Measurements from ENCODE around the gene SCAANT1.

The SCAANT1 gene

DNA sequence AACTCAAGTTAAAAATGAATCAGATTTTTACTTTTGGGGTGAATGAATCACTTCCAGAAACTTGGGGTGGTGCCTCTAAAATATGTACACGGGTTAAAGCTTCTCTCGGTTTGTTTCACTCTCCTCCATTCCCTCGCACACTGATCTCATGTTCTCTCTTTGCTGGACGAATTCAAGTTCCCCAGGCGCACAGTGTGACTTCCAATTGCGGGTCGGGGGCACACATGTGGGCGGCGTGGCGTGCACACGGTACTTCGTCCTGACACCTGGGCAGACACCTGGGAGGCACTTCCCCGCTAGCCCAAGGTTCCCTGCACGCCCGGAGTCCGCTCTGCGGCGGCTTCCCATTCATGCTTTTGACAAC is 692 bp downstream of the SCAANT1 start:
- H3K27ac ChIP-seq (ENCODE audit: low read depth, low read length), result peak overlapping the region; percentile 89
- no peaks in the 10 kb centered on the region for H3K9me3 ChIP-seq (ENCODE audit: control insufficient read depth, insufficient read depth, low read length)
- H3K4me1 ChIP-seq (ENCODE audit: control insufficient read depth, insufficient read depth, low read length), result peaks cover 23% of the 10 kb centered on the region; the same call in 1 of the 2 replicates
- peak overlapping the region; percentile 71 for H3K4me3 ChIP-seq (ENCODE audit: low read depth, low read length)
- H3K36me3 ChIP-seq (ENCODE audit: control insufficient read depth, insufficient read depth, low read length), result peaks cover 13% of the 10 kb centered on the region
- H3K27me3 ChIP-seq (ENCODE audit: control insufficient read depth, insufficient read depth, low read length), result peaks cover 6% of the 10 kb centered on the region; the same call in 1 of the 2 replicates
- H3K9ac ChIP-seq (ENCODE audit: low read depth, low read length), result peak overlapping the region; percentile 76; the same call in 1 of the 2 replicates

DNA sequence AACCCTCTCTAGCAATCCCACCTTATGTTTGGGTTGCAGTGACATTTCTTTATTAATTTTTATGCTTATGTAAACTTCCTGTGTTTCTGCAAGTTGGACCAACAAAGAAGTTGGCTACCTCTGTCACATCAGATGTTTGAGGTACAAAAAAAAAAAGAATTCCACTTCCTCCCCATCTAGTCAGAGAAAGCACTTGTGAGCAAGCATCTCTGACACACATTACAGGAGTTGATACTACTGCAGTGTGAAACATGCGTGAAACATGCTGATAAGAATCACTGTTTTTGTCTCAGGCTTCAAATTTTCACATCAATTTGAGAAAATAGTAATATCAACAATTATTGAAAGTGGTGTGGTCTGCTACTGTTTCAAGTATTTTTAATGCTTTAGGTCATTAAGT is 1.3 kb downstream of the SCAANT1 start:
- H3K9ac ChIP-seq (ENCODE audit: low read depth, low read length), result no peak overlapping the region
- H3K36me3 ChIP-seq (ENCODE audit: control insufficient read depth, insufficient read depth, low read length), result peaks cover 7% of the 10 kb centered on the region
- no peak overlapping the region for H3K27ac ChIP-seq (ENCODE audit: low read depth, low read length)
- peaks cover 23% of the 10 kb centered on the region; the same call in 1 of the 2 replicates for H3K4me1 ChIP-seq (ENCODE audit: control insufficient read depth, insufficient read depth, low read length)
- peak overlapping the region; percentile 71 for H3K4me3 ChIP-seq (ENCODE audit: low read depth, low read length)
- no peaks in the 10 kb centered on the region for H3K9me3 ChIP-seq (ENCODE audit: control insufficient read depth, insufficient read depth, low read length)
- H3K27me3 ChIP-seq (ENCODE audit: control insufficient read depth, insufficient read depth, low read length), result peaks cover 6% of the 10 kb centered on the region; the same call in 1 of the 2 replicates

DNA sequence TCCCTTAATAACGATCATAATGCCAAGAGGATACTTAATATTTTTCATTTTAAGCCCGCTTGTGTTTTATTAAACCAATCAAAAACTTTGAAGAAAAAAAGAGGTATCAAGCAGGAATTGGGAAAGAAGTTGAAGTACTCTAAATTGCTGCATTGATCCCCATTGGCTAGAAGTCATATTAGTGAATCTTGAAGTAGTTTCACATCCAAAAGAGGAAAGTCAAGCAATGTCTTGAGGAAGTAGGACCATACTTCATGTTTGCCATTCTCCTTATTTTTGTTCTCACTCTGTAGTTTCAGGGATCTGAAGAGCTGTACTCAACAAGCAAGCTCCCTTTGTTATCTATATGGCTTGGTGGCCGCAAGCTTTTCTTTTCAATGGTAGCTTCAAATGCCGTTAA is 2.2 kb downstream of the SCAANT1 start:
- Histone ChIP-seq H3K9me3 (ENCODE audit: control insufficient read depth, insufficient read depth, low read length) (no peaks in the 10 kb centered on the region), H3K36me3 (ENCODE audit: control insufficient read depth, insufficient read depth, low read length) (peaks cover 3% of the 10 kb centered on the region; the same call in 1 of the 2 replicates), H3K27ac (ENCODE audit: low read depth, low read length) (no peak overlapping the region), H3K4me3 (ENCODE audit: low read depth, low read length) (no peak overlapping the region), H3K4me1 (ENCODE audit: control insufficient read depth, insufficient read depth, low read length) (peaks cover 23% of the 10 kb centered on the region; the same call in 1 of the 2 replicates), H3K9ac (ENCODE audit: low read depth, low read length) (no peak overlapping the region), H3K27me3 (ENCODE audit: control insufficient read depth, insufficient read depth, low read length) (peaks cover 6% of the 10 kb centered on the region; the same call in 1 of the 2 replicates)

DNA sequence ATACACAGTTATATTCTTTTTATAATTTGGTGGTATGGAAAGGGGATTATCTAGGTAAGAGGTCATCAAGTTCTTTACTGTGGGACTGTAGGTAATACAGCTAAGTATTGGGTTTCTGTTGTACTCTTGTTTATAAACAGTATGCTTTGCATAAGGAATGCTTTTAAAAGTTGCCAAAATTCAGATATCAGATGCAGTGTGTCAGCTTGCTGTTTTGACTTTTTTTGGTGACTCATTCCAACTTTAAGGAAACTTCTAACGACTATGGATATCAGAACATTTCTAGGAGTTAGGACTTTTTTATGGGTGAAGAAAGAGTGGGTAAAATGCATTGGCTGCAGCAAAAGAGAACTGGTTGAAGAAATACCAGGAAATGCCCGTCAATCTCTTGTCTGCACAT is 2.8 kb downstream of the SCAANT1 start:
- Histone ChIP-seq H3K27me3 (ENCODE audit: control insufficient read depth, insufficient read depth, low read length) (peaks cover 6% of the 10 kb centered on the region; the same call in 1 of the 2 replicates), H3K4me1 (ENCODE audit: control insufficient read depth, insufficient read depth, low read length) (peaks cover 23% of the 10 kb centered on the region; the same call in 1 of the 2 replicates), H3K27ac (ENCODE audit: low read depth, low read length) (no peak overlapping the region), H3K36me3 (ENCODE audit: control insufficient read depth, insufficient read depth, low read length) (no peaks in the 10 kb centered on the region; the same call in 1 of the 2 replicates), H3K9me3 (ENCODE audit: control insufficient read depth, insufficient read depth, low read length) (no peaks in the 10 kb centered on the region), H3K4me3 (ENCODE audit: low read depth, low read length) (no peak overlapping the region), H3K9ac (ENCODE audit: low read depth, low read length) (no peak overlapping the region)

DNA sequence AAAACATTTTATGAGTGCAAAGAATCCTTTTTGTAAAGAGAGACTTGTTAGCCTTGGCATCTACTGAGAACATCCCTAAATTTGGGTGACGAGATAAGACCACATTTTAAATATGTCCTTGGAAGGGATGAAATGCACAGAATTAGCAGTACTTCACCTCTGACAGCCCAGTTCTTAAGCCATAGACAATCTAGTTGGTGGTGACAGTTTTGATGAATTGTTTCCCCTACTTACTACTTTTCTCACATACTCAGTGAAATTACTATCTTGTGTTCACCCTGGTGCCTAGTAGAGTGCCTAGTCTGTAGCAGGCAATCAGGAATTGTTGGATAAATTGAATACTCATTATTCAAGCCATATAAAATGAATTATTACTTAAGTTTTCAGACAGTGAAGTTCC is 3.4 kb downstream of the SCAANT1 start:
- H3K36me3 ChIP-seq (ENCODE audit: control insufficient read depth, insufficient read depth, low read length), result no peaks in the 10 kb centered on the region; the same call in 1 of the 2 replicates
- no peaks in the 10 kb centered on the region for H3K9me3 ChIP-seq (ENCODE audit: control insufficient read depth, insufficient read depth, low read length)
- H3K4me1 ChIP-seq (ENCODE audit: control insufficient read depth, insufficient read depth, low read length), result peaks cover 20% of the 10 kb centered on the region; the same call in 1 of the 2 replicates
- no peak overlapping the region for H3K9ac ChIP-seq (ENCODE audit: low read depth, low read length)
- H3K27me3 ChIP-seq (ENCODE audit: control insufficient read depth, insufficient read depth, low read length), result peaks cover 3% of the 10 kb centered on the region; the same call in 1 of the 2 replicates
- no peak overlapping the region for H3K4me3 ChIP-seq (ENCODE audit: low read depth, low read length)
- H3K27ac ChIP-seq (ENCODE audit: low read depth, low read length), result no peak overlapping the region

DNA sequence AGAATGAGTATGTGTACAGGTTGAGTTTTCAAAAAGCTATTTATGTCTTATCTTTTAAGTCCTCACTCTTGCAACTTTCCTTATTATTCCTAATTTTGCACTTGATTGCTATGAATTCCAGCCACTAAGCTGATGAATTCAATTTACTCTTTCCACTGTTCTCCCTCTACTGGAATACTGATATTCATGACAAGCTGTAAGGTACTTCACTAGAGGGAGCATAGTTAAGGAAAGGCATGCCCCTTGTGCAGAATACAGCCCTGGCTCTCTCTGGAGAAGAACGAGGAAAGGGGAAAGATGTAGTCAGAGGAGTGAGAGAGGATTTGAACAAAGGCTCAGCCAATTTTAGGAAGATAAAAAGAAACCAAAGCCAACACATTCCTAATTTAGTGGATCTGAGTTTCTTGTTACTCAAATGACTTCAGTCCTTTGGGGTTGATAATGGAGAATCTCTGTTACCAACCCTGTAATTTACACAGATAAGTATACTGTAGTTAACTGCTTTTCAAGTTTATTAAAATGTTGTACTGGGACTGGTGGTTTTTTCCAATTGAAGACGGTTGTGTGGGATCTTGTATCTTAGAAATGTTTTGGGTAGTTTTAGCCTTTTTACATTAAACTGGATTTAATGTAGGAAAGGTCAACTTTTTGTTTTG is 4.0 kb downstream of the SCAANT1 start:
- peaks cover 15% of the 10 kb centered on the region; the same call in 1 of the 2 replicates for H3K4me1 ChIP-seq (ENCODE audit: control insufficient read depth, insufficient read depth, low read length)
- H3K27ac ChIP-seq (ENCODE audit: low read depth, low read length), result no peak overlapping the region
- H3K4me3 ChIP-seq (ENCODE audit: low read depth, low read length), result no peak overlapping the region
- no peaks in the 10 kb centered on the region for H3K9me3 ChIP-seq (ENCODE audit: control insufficient read depth, insufficient read depth, low read length)
- H3K9ac ChIP-seq (ENCODE audit: low read depth, low read length), result no peak overlapping the region
- H3K36me3 ChIP-seq (ENCODE audit: control insufficient read depth, insufficient read depth, low read length), result no peaks in the 10 kb centered on the region; the same call in 1 of the 2 replicates
- H3K27me3 ChIP-seq (ENCODE audit: control insufficient read depth, insufficient read depth, low read length), result no peaks in the 10 kb centered on the region

DNA sequence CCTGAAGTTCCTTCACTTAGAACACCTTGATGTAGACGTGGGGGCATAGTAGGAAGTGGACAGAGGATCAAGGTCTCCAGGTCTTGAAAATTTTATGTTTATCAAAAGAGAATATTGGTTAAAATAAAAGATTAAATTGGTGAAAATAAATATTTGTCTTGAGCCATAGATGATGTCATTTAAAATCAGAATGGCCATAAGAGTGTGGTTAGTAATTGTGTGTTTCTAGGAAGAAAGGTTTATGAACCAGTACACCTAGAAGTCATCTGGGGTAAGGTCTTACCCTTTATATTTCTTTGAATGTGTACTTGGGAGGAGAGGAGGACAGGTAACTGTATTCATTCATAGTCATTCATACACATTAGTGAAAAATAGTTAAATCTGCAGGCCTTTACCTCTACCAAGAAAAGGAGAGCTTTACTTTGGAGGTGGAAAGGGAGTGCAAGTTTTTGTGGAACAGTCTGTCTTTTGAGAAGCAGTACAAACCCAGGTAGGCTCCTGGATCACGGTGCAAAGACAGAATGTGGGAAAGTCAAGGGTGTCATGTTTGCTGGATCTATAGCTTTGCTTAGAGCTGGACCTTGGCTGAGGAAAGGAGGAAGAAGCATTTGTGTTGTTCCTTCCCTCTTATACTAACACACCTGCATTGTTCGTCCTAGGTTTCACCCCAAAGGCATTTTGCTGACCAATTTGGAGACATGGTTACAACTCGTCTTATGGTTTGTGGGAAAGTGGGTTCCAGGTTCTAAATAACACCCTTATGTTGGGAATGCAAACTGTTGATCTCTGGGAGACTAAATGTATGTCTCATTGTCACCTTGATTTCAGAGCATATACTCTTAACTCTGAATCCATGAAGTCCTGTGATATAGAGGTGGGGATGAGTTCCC is 6.2 kb downstream of the SCAANT1 start:
- Histone ChIP-seq H3K4me1 (ENCODE audit: control insufficient read depth, insufficient read depth, low read length) (peaks cover 8% of the 10 kb centered on the region; the same call in 1 of the 2 replicates), H3K27ac (ENCODE audit: low read depth, low read length) (no peak overlapping the region), H3K9me3 (ENCODE audit: control insufficient read depth, insufficient read depth, low read length) (no peaks in the 10 kb centered on the region), H3K9ac (ENCODE audit: low read depth, low read length) (no peak overlapping the region), H3K4me3 (ENCODE audit: low read depth, low read length) (no peak overlapping the region), H3K27me3 (ENCODE audit: control insufficient read depth, insufficient read depth, low read length) (no peaks in the 10 kb centered on the region), H3K36me3 (ENCODE audit: control insufficient read depth, insufficient read depth, low read length) (no peaks in the 10 kb centered on the region; the same call in 1 of the 2 replicates)

DNA sequence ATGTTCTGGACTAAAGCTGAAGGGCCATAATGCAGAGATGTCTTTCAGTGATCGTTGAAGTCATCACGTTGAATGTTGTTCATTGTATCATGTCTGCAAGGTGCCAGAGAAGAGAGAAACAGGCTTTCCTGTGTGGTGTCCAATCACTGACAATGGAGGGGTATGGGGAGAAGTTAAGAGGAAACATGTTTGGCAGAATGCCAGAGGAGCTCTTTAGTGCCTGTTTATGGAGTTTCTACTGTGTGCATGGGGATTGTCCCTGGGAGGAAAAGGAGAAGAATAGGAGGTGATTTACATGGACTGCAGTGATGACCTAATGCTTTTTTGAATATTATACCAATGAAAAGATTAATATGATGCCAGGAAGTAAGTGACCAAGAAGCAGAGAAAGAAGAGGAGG is 11.7 kb downstream of the SCAANT1 start:
- no peak overlapping the region for H3K4me3 ChIP-seq (ENCODE audit: low read depth, low read length)
- no peaks in the 10 kb centered on the region for H3K9me3 ChIP-seq (ENCODE audit: control insufficient read depth, insufficient read depth, low read length)
- H3K4me1 ChIP-seq (ENCODE audit: control insufficient read depth, insufficient read depth, low read length), result peaks cover 3% of the 10 kb centered on the region
- H3K27me3 ChIP-seq (ENCODE audit: control insufficient read depth, insufficient read depth, low read length), result no peaks in the 10 kb centered on the region
- H3K36me3 ChIP-seq (ENCODE audit: control insufficient read depth, insufficient read depth, low read length), result peaks cover 20% of the 10 kb centered on the region
- no peak overlapping the region for H3K27ac ChIP-seq (ENCODE audit: low read depth, low read length)
- H3K9ac ChIP-seq (ENCODE audit: low read depth, low read length), result no peak overlapping the region

DNA sequence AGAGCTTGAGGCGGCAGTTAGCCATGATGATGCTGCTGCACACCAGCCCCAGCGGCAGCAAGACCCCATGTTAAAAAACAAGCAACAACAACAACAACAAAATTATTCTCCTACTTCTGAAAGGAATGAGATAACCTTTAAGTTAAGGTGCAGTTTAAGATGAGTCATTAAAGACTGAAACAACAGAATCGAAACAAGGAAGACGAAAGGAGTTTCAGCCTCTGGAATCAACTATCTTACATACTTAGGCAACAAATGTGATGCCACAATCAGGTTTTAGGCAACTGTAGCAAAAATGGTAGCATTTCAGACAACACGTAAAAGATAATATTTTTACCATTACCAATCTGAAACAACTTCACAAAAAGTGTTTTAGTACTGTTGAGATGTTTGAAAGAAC is 12.2 kb downstream of the SCAANT1 start:
- Histone ChIP-seq H3K36me3 (ENCODE audit: control insufficient read depth, insufficient read depth, low read length) (peaks cover 20% of the 10 kb centered on the region), H3K27ac (ENCODE audit: low read depth, low read length) (no peak overlapping the region), H3K27me3 (ENCODE audit: control insufficient read depth, insufficient read depth, low read length) (no peaks in the 10 kb centered on the region)

DNA sequence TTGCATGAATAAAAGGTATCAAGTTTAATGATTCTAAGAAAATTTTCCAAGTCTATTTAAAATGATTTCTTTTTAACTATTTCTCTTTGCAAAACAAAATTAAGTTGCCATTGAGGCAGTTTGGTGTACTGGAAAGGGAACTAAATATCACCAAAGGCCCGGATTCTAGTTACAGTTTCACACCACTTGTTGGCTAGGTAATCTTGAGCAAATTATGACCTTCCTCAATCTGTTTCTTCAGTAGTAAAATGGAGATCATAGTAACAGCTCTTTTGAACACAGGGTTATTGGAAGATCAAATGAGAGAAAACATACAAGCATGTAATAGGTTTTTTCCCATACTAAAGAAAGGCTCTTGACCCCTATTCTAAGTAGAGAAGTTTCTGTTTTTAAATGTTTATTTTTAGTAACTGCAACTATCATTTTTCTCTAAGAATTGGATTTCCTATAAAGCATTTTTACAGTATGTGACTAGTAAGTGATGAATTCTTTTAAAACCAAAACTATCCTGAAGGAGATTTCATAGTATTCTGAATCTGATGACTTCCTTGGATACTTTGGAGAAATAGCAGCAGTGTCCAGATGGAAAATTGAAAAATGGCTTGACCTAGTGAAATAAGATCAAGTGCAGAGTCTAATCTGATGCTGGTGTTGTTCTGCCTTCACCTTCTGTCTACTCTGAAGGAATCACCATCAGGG is 15.7 kb downstream of the SCAANT1 start:
- Histone ChIP-seq H3K9me3 (ENCODE audit: control insufficient read depth, insufficient read depth, low read length) (no peaks in the 10 kb centered on the region), H3K27ac (ENCODE audit: low read depth, low read length) (no peak overlapping the region), H3K9ac (ENCODE audit: low read depth, low read length) (no peak overlapping the region), H3K27me3 (ENCODE audit: control insufficient read depth, insufficient read depth, low read length) (no peaks in the 10 kb centered on the region), H3K36me3 (ENCODE audit: control insufficient read depth, insufficient read depth, low read length) (peaks cover 20% of the 10 kb centered on the region), H3K4me3 (ENCODE audit: low read depth, low read length) (no peak overlapping the region), H3K4me1 (ENCODE audit: control insufficient read depth, insufficient read depth, low read length) (peaks cover 10% of the 10 kb centered on the region)

More for the DNA sequence above, 12.2 kb downstream of the SCAANT1 start:
- H3K9me3 ChIP-seq (ENCODE audit: control insufficient read depth, insufficient read depth, low read length), result no peaks in the 10 kb centered on the region
- H3K4me1 ChIP-seq (ENCODE audit: control insufficient read depth, insufficient read depth, low read length), result peaks cover 8% of the 10 kb centered on the region
- H3K9ac ChIP-seq (ENCODE audit: low read depth, low read length), result no peak overlapping the region
- no peak overlapping the region for H3K4me3 ChIP-seq (ENCODE audit: low read depth, low read length)

All from HUES48 (cell line).